ENCODE measurements around the gene TRIO. TPM values are rescaled to one million over a fixed set of nuclear protein-coding genes. Genes with fewer than 3 reads are reported as not detected.

TRIO gene
- total RNA-seq, 1 donor from 2014 or later = 170 TPM

DNA sequence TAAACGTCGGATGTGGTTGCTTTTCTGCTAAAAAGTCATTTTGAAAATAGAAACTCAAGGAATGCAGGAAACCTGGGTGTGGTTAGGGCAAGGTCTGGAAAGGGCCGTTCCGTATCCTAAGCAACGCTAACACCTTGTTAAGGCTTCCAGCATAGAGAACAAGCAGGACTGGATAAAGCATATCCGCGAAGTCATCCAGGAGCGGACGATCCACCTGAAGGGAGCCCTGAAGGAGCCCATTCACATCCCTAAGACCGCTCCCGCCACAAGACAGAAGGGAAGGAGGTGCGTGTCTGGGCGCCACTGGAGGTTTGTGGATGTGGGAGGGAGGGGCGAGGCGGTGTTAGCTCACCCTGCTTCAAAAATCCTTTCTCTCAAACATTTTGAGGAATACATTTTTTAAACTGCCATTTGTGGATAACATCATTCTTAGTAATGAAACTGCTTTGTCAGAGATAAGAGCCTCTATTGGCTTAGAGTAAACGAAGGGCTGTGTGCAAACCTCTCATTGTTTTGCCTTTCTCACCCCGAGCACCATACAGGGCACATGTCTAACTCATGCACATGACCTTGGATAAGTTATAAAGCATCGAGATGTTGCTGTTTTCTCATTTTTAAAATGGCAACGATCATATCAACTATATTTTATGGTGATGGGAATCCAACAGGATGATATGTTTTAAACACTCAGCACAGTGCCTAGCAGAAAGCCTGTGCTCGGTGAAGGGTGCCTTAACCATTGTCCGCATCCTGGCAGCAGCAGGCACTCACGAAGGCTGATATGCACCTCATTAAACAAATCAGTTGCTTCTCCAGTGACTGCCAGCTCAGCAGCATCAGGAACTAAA is 262.8 kb downstream of the TRIO start:
- no peak overlapping the region for H3K4me3 ChIP-seq (ENCODE audit: low read depth, low read length)
- DNase-seq (ENCODE audit: low read depth) = no peak
- TF ChIP-seq, protein P1, sequence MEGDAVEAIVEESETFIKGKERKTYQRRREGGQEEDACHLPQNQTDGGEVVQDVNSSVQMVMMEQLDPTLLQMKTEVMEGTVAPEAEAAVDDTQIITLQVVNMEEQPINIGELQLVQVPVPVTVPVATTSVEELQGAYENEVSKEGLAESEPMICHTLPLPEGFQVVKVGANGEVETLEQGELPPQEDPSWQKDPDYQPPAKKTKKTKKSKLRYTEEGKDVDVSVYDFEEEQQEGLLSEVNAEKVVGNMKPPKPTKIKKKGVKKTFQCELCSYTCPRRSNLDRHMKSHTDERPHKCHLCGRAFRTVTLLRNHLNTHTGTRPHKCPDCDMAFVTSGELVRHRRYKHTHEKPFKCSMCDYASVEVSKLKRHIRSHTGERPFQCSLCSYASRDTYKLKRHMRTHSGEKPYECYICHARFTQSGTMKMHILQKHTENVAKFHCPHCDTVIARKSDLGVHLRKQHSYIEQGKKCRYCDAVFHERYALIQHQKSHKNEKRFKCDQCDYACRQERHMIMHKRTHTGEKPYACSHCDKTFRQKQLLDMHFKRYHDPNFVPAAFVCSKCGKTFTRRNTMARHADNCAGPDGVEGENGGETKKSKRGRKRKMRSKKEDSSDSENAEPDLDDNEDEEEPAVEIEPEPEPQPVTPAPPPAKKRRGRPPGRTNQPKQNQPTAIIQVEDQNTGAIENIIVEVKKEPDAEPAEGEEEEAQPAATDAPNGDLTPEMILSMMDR (conservative IDR thresholded peaks at IDR 0.05; ENCODE audit: low read depth, low read length) = no peak

- TF ChIP-seq, protein P1 (conservative IDR thresholded peaks at IDR 0.05; ENCODE audit: low read depth, low read length) = no peak
- DNase-seq (ENCODE audit: low read depth) = no peak
- H3K4me3 ChIP-seq (ENCODE audit: low read depth, low read length) = no peak overlapping the region
These were observed 263.4 kb downstream of the TRIO start for GRCh38 chr5:14406554-14406849.

DNA sequence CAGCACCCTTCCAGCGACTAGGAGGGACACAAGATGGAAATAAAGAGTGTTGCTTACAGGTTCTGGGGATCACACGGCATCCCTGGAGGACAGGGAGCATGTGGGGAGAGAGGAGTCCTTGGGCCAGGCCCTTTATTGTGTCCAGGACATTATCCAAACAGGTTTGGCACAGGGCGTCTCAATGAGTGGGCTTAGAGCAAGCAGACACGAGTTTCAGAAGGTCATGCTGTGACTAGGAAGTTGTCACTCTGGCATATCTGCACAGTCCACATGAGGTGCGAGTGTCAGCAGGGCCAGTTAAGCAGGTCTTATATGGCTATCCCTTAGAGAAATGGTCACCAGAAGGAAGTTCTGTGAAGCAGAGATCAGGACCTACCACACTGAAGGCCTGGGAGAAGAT is 263.9 kb downstream of the TRIO start:
- no peak for DNase-seq (ENCODE audit: low read depth)
- TF ChIP-seq, protein P1 (conservative IDR thresholded peaks at IDR 0.05; ENCODE audit: low read depth, low read length) = no peak
- no peak overlapping the region for H3K4me3 ChIP-seq (ENCODE audit: low read depth, low read length)

DNA sequence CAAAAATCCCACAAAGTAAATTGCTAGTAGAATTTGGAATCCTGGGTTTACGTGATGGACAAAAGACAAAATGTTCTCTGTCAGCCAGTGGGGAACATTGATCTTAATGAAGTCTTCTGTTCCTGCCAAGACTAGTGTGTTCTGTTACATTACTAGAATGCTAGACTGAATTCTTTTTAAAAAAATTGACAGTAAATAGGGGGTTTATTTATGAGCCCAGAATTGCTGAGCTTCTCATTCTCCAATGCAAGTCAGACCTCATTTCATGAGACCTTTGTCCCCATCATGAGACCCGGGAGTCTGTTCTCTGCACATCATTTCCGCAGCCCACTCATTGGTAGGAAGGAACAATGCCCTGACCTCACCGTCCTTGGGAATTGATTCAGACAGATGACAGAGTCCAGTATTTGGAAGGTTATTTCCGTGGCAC is 264.6 kb downstream of the TRIO start:
- TF ChIP-seq, protein P1 (conservative IDR thresholded peaks at IDR 0.05; ENCODE audit: low read depth, low read length) = no peak
- no peak for DNase-seq (ENCODE audit: low read depth)

GRCh38 chr5:14408969-14409586 is 265.9 kb downstream of the TRIO start:
- TF ChIP-seq, protein P1 (conservative IDR thresholded peaks at IDR 0.05; ENCODE audit: low read depth, low read length) = no peak
- no peak for DNase-seq (ENCODE audit: low read depth)
- H3K4me3 ChIP-seq (ENCODE audit: low read depth, low read length) = no peak overlapping the region

More for the DNA sequence above, 264.6 kb downstream of the TRIO start:
- no peak overlapping the region for H3K4me3 ChIP-seq (ENCODE audit: low read depth, low read length)

DNA sequence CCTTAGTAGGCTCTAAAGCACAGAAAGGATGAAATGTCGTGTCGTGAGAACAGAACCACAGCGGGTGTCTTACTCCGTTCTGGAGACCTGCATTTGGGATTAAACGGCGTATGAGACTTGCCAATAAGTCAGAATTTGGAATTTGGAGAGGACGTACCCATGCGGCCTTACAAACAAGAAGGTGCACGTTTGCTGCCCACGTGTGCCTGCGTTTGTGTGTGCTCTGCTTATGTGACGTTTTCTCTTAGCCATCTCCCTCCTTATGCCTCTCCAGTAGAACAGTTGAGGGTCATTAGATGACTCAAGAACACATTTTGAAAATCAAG is 266.9 kb downstream of the TRIO start:
- H3K4me3 ChIP-seq (ENCODE audit: low read depth, low read length) = no peak overlapping the region
- DNase-seq (ENCODE audit: low read depth) = no peak
- TF ChIP-seq, protein P1 (conservative IDR thresholded peaks at IDR 0.05; ENCODE audit: low read depth, low read length) = no peak
